ENCODE measurements around the gene SLC35G6. TPM values are rescaled to one million over a fixed set of nuclear protein-coding genes. Genes with fewer than 3 reads are reported as not detected.

Gene SLC35G6
- total RNA-seq, 1 donor from 2014 or later = not detected

- no peaks in the 10 kb centered on the region for H3K27me3 Mint-ChIP-seq (ENCODE audit: low read depth)
- DNase-seq (ENCODE audit: low spot score) = no peak
- H3K36me3 Mint-ChIP-seq (ENCODE audit: low read depth) = peaks cover 45% of the 10 kb centered on the region
- H3K9me3 Mint-ChIP-seq (ENCODE audit: low read depth) = no peaks in the 10 kb centered on the region
- H3K4me3 Mint-ChIP-seq (ENCODE audit: unreplicated experiment) = no peak overlapping the region
- H3K4me1 Mint-ChIP-seq (ENCODE audit: low read depth) = peaks cover 8% of the 10 kb centered on the region
- TF ChIP-seq, protein P1, sequence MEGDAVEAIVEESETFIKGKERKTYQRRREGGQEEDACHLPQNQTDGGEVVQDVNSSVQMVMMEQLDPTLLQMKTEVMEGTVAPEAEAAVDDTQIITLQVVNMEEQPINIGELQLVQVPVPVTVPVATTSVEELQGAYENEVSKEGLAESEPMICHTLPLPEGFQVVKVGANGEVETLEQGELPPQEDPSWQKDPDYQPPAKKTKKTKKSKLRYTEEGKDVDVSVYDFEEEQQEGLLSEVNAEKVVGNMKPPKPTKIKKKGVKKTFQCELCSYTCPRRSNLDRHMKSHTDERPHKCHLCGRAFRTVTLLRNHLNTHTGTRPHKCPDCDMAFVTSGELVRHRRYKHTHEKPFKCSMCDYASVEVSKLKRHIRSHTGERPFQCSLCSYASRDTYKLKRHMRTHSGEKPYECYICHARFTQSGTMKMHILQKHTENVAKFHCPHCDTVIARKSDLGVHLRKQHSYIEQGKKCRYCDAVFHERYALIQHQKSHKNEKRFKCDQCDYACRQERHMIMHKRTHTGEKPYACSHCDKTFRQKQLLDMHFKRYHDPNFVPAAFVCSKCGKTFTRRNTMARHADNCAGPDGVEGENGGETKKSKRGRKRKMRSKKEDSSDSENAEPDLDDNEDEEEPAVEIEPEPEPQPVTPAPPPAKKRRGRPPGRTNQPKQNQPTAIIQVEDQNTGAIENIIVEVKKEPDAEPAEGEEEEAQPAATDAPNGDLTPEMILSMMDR (IDR thresholded peaks at IDR 0.05) = no peak
- no peak overlapping the region for H3K27ac Mint-ChIP-seq (ENCODE audit: unreplicated experiment)
These were observed 16.4 kb downstream of the SLC35G6 start for GRCh38 chr17:7497636-7498035.

DNA sequence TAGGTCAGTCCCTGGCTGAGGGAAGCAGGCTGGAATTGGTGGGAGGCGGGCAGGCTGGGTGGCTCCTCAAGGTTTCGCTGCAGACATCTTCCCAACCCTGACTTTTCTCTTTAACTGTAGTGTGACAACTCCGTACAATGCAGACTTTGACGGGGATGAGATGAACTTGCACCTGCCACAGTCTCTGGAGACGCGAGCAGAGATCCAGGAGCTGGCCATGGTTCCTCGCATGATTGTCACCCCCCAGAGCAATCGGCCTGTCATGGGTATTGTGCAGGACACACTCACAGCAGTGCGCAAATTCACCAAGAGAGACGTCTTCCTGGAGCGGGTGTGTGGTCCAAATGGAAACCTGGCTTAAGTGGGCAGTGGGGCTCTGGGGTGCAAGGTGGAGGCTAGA, 17.9 kb downstream of the SLC35G6 start:
- Mint-ChIP-seq H3K36me3 (ENCODE audit: low read depth) (peaks cover 57% of the 10 kb centered on the region), H3K27ac (ENCODE audit: unreplicated experiment) (no peak overlapping the region), H3K4me3 (ENCODE audit: unreplicated experiment) (no peak overlapping the region), H3K27me3 (ENCODE audit: low read depth) (no peaks in the 10 kb centered on the region), H3K9me3 (ENCODE audit: low read depth) (no peaks in the 10 kb centered on the region), H3K4me1 (ENCODE audit: low read depth) (no peaks in the 10 kb centered on the region)
- TF ChIP-seq, protein P1 (IDR thresholded peaks at IDR 0.05) = no peak
- no peak for DNase-seq (ENCODE audit: low spot score)

DNA sequence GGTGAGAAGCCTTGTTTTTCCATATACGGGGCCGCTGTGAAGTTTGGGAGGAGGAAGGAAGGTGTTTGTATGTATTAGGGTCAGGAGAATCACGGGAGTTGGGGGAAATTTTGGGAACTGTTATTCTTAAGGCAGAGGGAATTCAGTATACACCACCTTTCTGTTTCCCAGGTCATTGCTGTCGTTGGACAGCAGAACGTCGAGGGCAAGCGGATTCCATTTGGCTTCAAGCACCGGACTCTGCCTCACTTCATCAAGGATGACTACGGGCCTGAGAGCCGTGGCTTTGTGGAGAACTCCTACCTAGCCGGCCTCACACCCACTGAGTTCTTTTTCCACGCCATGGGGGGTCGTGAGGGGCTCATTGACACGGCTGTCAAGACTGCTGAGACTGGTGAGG, 20.5 kb downstream of the SLC35G6 start:
- peaks cover 58% of the 10 kb centered on the region for H3K36me3 Mint-ChIP-seq (ENCODE audit: low read depth)

DNA sequence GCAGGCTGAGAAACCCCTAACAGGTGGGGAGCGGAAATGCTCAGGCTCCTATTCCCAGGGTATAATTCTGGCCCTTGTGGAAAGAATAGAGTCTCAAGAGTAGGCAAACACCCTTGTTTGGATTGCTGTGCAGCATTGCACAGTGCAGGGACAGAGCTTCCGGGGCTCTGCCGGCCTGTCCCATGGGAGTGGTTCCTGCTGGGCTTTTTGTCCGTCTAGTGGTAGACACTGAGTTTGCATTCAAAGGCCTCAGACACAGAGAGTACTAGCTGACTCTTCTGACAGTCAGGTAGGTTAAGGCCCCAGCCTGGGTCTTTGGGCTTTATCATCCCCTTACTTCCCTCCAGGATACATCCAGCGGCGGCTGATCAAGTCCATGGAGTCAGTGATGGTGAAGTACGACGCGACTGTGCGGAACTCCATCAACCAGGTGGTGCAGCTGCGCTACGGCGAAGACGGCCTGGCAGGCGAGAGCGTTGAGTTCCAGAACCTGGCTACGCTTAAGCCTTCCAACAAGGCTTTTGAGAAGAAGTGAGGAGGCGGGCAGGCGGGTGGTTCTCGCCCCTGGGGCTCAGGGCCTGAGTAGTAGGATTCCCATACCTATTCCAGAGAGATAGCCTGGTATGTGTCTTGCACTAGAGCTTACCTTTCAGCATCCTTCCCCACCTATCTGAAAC, 21.1 kb downstream of the SLC35G6 start:
- TF ChIP-seq, protein P1 (IDR thresholded peaks at IDR 0.05) = no peak
- Mint-ChIP-seq H3K36me3 (ENCODE audit: low read depth) (peaks cover 54% of the 10 kb centered on the region), H3K9me3 (ENCODE audit: low read depth) (no peaks in the 10 kb centered on the region), H3K4me3 (ENCODE audit: unreplicated experiment) (no peak overlapping the region), H3K4me1 (ENCODE audit: low read depth) (no peaks in the 10 kb centered on the region), H3K27me3 (ENCODE audit: low read depth) (no peaks in the 10 kb centered on the region), H3K27ac (ENCODE audit: unreplicated experiment) (no peak overlapping the region)
- no peak for DNase-seq (ENCODE audit: low spot score)

More for the DNA sequence above, 20.5 kb downstream of the SLC35G6 start:
- no peaks in the 10 kb centered on the region for H3K4me1 Mint-ChIP-seq (ENCODE audit: low read depth)
- H3K27me3 Mint-ChIP-seq (ENCODE audit: low read depth) = no peaks in the 10 kb centered on the region
- H3K27ac Mint-ChIP-seq (ENCODE audit: unreplicated experiment) = no peak overlapping the region
- DNase-seq (ENCODE audit: low spot score) = no peak
- TF ChIP-seq, protein P1 (IDR thresholded peaks at IDR 0.05) = no peak
- H3K4me3 Mint-ChIP-seq (ENCODE audit: unreplicated experiment) = no peak overlapping the region
- no peaks in the 10 kb centered on the region for H3K9me3 Mint-ChIP-seq (ENCODE audit: low read depth)

DNA sequence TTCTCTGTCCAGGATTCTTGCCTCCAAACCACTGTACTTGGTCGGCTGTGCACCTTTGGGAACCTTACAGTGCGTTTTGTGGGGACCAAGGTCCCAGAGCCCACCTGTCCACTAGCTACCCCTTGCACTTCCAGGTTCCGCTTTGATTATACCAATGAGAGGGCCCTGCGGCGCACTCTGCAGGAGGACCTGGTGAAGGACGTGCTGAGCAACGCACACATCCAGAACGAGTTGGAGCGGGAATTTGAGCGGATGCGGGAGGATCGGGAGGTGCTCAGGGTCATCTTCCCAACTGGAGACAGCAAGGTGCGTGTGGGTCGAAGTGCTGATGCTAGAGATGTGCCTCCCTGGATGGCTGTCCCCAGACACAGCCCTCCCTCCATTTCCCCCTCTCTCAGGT, 21.7 kb downstream of the SLC35G6 start:
- no peaks in the 10 kb centered on the region for H3K4me1 Mint-ChIP-seq (ENCODE audit: low read depth)
- H3K9me3 Mint-ChIP-seq (ENCODE audit: low read depth) = no peaks in the 10 kb centered on the region
- no peak overlapping the region for H3K27ac Mint-ChIP-seq (ENCODE audit: unreplicated experiment)
- no peak for DNase-seq (ENCODE audit: low spot score)
- no peak overlapping the region for H3K4me3 Mint-ChIP-seq (ENCODE audit: unreplicated experiment)
- peaks cover 54% of the 10 kb centered on the region for H3K36me3 Mint-ChIP-seq (ENCODE audit: low read depth)
- TF ChIP-seq, protein P1 (IDR thresholded peaks at IDR 0.05) = peak; percentile 57
- no peaks in the 10 kb centered on the region for H3K27me3 Mint-ChIP-seq (ENCODE audit: low read depth)

All from chondrocyte (in vitro differentiated cells).